ENCODE data around the gene F2RL1.
"Not testable (repeated sequence)": the region's sequence is repeated elsewhere in the genome, so short reads cannot be mapped to it uniquely, and the experiment has no call there.

DNA sequence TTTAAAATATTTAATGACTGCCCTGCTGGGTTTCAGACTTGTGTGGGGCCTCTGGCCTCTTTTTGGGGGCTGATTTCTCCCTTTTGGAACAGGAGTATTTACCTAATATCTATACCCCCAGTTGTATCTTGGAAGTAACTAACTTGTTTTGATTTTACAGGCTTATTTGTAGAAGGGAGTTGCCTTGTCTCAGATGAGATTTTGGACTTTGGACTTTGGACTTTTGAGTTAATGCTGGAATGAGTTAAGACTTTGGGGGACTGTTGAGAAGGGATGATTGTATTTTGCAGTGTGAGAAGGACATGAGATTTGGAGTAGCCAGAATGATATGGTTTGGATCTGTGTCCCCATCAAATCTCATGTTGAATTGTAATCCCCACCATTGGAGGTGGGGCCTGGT lies 36.7 kb downstream of the F2RL1 start:
- TF ChIP-seq, protein P1, sequence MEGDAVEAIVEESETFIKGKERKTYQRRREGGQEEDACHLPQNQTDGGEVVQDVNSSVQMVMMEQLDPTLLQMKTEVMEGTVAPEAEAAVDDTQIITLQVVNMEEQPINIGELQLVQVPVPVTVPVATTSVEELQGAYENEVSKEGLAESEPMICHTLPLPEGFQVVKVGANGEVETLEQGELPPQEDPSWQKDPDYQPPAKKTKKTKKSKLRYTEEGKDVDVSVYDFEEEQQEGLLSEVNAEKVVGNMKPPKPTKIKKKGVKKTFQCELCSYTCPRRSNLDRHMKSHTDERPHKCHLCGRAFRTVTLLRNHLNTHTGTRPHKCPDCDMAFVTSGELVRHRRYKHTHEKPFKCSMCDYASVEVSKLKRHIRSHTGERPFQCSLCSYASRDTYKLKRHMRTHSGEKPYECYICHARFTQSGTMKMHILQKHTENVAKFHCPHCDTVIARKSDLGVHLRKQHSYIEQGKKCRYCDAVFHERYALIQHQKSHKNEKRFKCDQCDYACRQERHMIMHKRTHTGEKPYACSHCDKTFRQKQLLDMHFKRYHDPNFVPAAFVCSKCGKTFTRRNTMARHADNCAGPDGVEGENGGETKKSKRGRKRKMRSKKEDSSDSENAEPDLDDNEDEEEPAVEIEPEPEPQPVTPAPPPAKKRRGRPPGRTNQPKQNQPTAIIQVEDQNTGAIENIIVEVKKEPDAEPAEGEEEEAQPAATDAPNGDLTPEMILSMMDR (IDR thresholded peaks at IDR 0.05; ENCODE audit: low read depth, low read length, poor library complexity, severe bottlenecking), result not testable (repeated sequence)
- not testable (repeated sequence) for TF ChIP-seq EZH2phosphoT487 (IDR thresholded peaks at IDR 0.05; ENCODE audit: borderline replicate concordance, low read length)

Measured in DOHH2 (cell line).